MCF 10A (cell line): ENCODE results near the gene PDZD8. TPM values are rescaled to one million over a fixed set of nuclear protein-coding genes. Genes with fewer than 3 reads are reported as not detected.
"Not testable (repeated sequence)": the region's sequence is repeated elsewhere in the genome, so short reads cannot be mapped to it uniquely, and the experiment has no call there.

Experiments used
- BruUV-seq: library from RNA; stranded (reverse); fragments of 400-500 nt; replicated peaks from 2 replicates; lab custom pipeline; 2021; lab: Mats Ljungman, UMichigan
- CTCF ChIA-PET: fragments of 300-600 bp; sonication (Branson Sonifier 250); formaldehyde crosslinking; extraction: SDS; loops from one replicate; lab custom pipeline; 2021; ENCODE audit warnings: antibody characterized with exemption, inconsistent platforms; lab: Yijun Ruan, JAX
- POLR2A ChIA-PET: fragments of 300-600, 350-650 bp; sonication (Branson Sonifier 250); formaldehyde crosslinking; extraction: SDS; loops from one replicate; lab custom pipeline; 2020; ENCODE audit warnings: antibody characterized with exemption, inconsistent platforms; lab: Yijun Ruan, JAX
- DNase-seq: peaks from one replicate; pipeline ENCODE4 v3.0.0-alpha.2; 2018; ENCODE audit not compliant: unreplicated experiment
- H3K27ac Mint-ChIP-seq: one replicate; pipeline ENCODE4 v1.8.0; 2022; ENCODE audit warnings: mild to moderate bottlenecking, low read depth, mixed read lengths; ENCODE audit not compliant: unreplicated experiment
- H3K27me3 Mint-ChIP-seq: one replicate; pipeline ENCODE4 v1.8.0; 2022; ENCODE audit warnings: mixed read lengths; ENCODE audit not compliant: insufficient read depth, unreplicated experiment
- H3K36me3 Mint-ChIP-seq: one replicate; pipeline ENCODE4 v1.8.0; 2022; ENCODE audit warnings: mild to moderate bottlenecking, moderate library complexity, mixed read lengths; ENCODE audit not compliant: insufficient read depth, unreplicated experiment
- H3K4me1 Mint-ChIP-seq: one replicate; pipeline ENCODE4 v1.8.0; 2022; ENCODE audit warnings: mixed read lengths; ENCODE audit not compliant: insufficient read depth, unreplicated experiment
- H3K4me3 Mint-ChIP-seq: one replicate; pipeline ENCODE4 v1.8.0; 2022; ENCODE audit warnings: mild to moderate bottlenecking, moderate library complexity, mixed read lengths; ENCODE audit not compliant: unreplicated experiment
- H3K9me3 Mint-ChIP-seq: one replicate; pipeline ENCODE4 v1.8.0; 2022; ENCODE audit warnings: mixed read lengths; ENCODE audit not compliant: unreplicated experiment
- intact Hi-C: fragments of 100-400 bp; cut with micrococcal nuclease; formaldehyde crosslinking; loops from 2 replicates; pipeline ENCODE4 v1.14.1; 2022
- total RNA-seq: library from RNA; stranded (reverse); gene quantifications from 2 replicates; pipeline ENCODE4 v1.2.3, GENCODE V29; 2022
- TF ChIP-seq, protein P1 (sequence below): fragments of 200-600 bp; IDR thresholded peaks from one replicate; pipeline ENCODE4 v1.8.0; 2022; ENCODE audit warnings: antibody characterized with exemption, mild to moderate bottlenecking; ENCODE audit not compliant: unreplicated experiment

Gene PDZD8
- total RNA-seq, 1 experiment from 2014 or later, result 43.0 TPM

DNA sequence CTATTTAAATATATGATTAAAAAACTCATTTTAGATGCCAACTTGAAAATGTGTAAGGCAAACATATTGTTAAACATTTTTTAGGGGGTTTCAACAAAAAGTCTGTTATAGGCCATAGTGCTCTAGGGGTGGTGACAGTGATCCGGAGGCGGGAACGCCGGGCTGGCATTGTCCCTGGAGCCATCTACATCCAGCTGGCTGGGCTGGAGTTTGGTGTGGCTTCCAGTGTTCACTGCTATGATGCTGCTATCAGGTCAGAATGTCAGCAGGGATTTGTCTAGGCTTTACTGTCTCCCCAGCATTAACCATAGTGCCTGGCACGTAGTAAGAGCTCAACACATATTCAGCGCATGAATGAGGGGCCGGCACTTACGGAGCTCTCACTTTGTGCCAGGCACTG lies 136.2 kb downstream of the PDZD8 start:
- CTCF ChIA-PET, result interaction anchor here (2.2 kb wide), 1 partner anchor 22 kb away, joined by 8 read pairs; no protein-coding TSS in a partner anchor
- Mint-ChIP-seq H3K4me3 (no peak overlapping the region), H3K27ac (no peak overlapping the region), H3K9me3 (no peaks in the 10 kb centered on the region), H3K36me3 (no peaks in the 10 kb centered on the region), H3K27me3 (peaks cover 53% of the 10 kb centered on the region), H3K4me1 (no peaks in the 10 kb centered on the region)
- no peak for DNase-seq
- no TSS peak for BruUV-seq
- TF ChIP-seq, protein P1, sequence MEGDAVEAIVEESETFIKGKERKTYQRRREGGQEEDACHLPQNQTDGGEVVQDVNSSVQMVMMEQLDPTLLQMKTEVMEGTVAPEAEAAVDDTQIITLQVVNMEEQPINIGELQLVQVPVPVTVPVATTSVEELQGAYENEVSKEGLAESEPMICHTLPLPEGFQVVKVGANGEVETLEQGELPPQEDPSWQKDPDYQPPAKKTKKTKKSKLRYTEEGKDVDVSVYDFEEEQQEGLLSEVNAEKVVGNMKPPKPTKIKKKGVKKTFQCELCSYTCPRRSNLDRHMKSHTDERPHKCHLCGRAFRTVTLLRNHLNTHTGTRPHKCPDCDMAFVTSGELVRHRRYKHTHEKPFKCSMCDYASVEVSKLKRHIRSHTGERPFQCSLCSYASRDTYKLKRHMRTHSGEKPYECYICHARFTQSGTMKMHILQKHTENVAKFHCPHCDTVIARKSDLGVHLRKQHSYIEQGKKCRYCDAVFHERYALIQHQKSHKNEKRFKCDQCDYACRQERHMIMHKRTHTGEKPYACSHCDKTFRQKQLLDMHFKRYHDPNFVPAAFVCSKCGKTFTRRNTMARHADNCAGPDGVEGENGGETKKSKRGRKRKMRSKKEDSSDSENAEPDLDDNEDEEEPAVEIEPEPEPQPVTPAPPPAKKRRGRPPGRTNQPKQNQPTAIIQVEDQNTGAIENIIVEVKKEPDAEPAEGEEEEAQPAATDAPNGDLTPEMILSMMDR, result no peak
- POLR2A ChIA-PET, result interaction anchor here (0.7 kb wide), 1 partner anchor 12 kb away, joined by 3 read pairs; no protein-coding TSS in a partner anchor
- intact Hi-C loops, result no loop called here

DNA sequence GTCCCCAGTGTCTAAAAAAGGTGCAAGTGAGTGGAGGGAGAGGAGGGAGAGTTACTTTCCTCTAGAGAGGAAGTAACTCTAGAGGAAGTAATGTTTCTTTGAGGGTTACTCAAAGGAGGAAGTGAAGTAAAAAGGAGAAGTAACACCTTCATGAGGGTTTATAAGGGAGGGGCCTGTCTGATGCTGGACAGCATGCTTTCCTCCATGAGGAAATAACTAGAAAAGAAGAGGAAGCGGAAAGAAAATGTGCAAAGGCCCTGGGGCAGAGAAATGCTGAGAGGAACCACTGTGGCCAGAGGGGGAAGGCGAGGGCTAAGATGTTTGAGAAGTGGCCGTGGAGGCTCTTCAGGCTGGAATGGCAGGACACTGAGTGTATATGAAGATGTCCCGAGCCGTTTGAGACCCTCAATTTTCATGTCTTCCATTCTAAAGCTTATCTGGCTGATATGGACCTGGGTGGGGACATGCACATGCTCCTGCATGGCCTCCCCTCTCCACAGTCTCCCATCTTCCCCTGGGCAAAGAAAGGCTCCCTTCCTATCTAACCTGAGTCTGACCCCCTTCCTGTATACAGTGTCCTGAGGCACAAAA lies 137.7 kb downstream of the PDZD8 start:
- Mint-ChIP-seq H3K27me3 (peaks cover 53% of the 10 kb centered on the region), H3K9me3 (no peaks in the 10 kb centered on the region), H3K4me3 (no peak overlapping the region), H3K36me3 (no peaks in the 10 kb centered on the region), H3K4me1 (no peaks in the 10 kb centered on the region), H3K27ac (no peak overlapping the region)
- TF ChIP-seq, protein P1, result no peak
- no TSS peak for BruUV-seq
- CTCF ChIA-PET, result interaction anchor here (1.0 to 2.2 kb wide), 2 partner anchors 21 to 79 kb away, joined by 3 to 8 read pairs; no protein-coding TSS in a partner anchor
- POLR2A ChIA-PET, result no interaction called here
- DNase-seq, result no peak
- intact Hi-C loops, result no loop called here

DNA sequence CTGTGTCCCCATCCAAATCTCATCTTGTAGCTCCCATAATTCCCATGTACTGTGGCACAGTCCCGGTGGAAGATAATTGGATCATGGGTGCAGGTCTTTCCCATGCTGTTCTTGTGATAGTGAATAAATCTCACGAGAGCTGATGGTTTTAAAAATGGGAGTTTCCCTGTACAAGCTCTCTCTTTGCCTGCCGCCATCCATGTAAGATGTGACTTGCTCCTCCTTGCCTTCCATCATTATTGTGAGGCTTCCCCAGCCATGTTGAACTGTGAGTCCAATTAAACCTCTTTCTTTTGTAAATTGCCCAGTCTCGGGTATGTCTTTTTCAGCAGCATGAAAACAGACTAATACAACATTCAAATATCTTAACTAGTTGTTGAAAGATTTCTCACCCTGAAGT lies 145.1 kb downstream of the PDZD8 start:
- H3K9me3 Mint-ChIP-seq, DNase-seq, H3K4me1 Mint-ChIP-seq, H3K4me3 Mint-ChIP-seq, H3K27ac Mint-ChIP-seq, intact Hi-C loops, H3K36me3 Mint-ChIP-seq, BruUV-seq, POLR2A ChIA-PET: not testable (repeated sequence)
- CTCF ChIA-PET, result interaction anchor here (0.6 to 2.1 kb wide), 4 partner anchors 14 to 274 kb away, joined by 3 to 10 read pairs (median 4); no protein-coding TSS in a partner anchor
- peaks cover 84% of the 10 kb centered on the region for H3K27me3 Mint-ChIP-seq

DNA sequence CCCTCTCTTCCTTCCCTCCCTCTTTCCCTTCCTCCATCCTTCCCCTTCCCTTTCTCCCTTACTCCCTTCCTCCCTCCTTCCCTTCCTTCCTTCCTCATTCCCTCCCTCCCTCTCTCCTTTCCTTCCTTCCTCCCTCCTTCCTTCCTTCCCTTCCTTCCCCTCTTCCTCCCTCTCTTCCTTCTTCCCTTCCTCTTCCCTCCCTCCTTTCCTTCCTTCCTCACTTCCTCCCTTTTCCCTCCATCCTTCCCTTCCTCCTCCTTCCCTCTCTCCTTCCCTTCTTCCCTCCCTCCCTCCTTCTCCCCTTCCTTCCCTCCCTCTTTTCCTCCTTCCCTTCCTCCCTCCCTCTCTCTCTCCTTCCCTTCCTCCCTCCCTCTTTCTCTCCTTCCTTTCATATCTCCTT lies 147.0 kb downstream of the PDZD8 start:
- H3K27ac Mint-ChIP-seq, result no peak overlapping the region
- H3K9me3 Mint-ChIP-seq, result no peaks in the 10 kb centered on the region
- CTCF ChIA-PET, result interaction anchor here (2.1 kb wide), 1 partner anchor 12 kb away, joined by 10 read pairs; no protein-coding TSS in a partner anchor
- BruUV-seq, result no TSS peak
- H3K4me3 Mint-ChIP-seq, result no peak overlapping the region
- no peaks in the 10 kb centered on the region for H3K4me1 Mint-ChIP-seq
- POLR2A ChIA-PET, result interaction anchor here (1.5 kb wide), 1 partner anchor 11 kb away, joined by 3 read pairs; no protein-coding TSS in a partner anchor
- TF ChIP-seq, protein P1, result no peak
- intact Hi-C loops, result loop anchor here (5.0 kb wide), 1 partner anchor 144 kb away; no protein-coding TSS in a partner anchor
- no peaks in the 10 kb centered on the region for H3K36me3 Mint-ChIP-seq
- DNase-seq, result no peak
- peaks cover 68% of the 10 kb centered on the region for H3K27me3 Mint-ChIP-seq

Other genes with a start within 250 kb of the PDZD8 start
- not detected in 2 replicates for gene VAX1, start 237.2 kb downstream of the PDZD8 start, total RNA-seq
- gene KCNK18, start 178.0 kb downstream of the PDZD8 start, total RNA-seq, result not detected in 2 replicates
- not detected in 2 replicates for gene SLC18A2, start 134.3 kb downstream of the PDZD8 start, total RNA-seq
- not detected in 2 replicates for gene EMX2, start 167.3 kb upstream of the PDZD8 start, total RNA-seq